Stimulated activated CD8-positive, alpha-beta memory T cell treated with anti-CD3 and anti-CD28 coated beads, Interleukin-7, amount 100 ng/mL, for 4 hours (primary cell): ENCODE results near the gene EZR.
"Not testable (repeated sequence)": the region's sequence is repeated elsewhere in the genome, so short reads cannot be mapped to it uniquely, and the experiment has no call there.

Source experiments
- DNase-seq, 2 donors: peaks; one replicate each; pipeline ENCODE4 v3.0.0-alpha.2; 2020; ENCODE audit warnings: low read depth in 2 of 2

The EZR gene

DNA sequence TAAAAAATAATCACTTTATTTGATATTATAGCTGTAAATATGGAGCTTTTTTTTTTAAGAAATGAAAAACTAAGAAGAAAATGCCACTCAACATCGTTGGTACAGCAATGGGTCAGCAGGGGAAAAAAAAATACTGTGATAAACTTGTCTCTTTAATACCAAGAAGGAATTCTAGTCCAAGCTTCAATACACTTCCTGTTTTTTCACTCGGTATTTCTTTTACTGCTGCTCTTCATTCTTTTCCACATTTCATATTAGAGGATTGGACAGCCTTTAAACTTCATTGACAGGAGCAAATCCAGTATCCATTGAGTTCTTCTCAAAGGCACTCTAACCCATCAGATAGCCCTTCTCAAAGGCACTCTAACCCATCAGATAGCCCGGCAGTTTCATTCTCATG, 22.2 kb upstream of the EZR start:
- no peak for DNase-seq

DNA sequence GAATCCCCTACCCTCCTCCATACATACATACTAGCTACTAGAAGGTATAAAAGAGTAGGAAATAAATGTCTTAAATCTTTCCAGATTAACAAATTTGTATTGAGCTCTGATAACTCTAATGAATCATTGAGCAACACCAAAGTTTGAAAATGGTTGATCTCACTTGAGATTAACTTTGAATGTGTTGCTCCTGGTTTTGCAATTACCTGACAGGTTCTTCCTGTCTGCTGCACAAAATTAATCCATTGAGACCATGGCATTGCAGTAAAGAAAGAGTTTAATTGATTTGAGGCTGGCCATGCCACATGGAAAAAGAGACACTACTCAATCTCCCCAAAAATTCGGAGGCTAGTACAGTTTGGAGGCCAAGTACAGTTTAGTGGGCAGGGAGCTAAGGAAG, 21.3 kb upstream of the EZR start:
- DNase-seq = no peak

DNA sequence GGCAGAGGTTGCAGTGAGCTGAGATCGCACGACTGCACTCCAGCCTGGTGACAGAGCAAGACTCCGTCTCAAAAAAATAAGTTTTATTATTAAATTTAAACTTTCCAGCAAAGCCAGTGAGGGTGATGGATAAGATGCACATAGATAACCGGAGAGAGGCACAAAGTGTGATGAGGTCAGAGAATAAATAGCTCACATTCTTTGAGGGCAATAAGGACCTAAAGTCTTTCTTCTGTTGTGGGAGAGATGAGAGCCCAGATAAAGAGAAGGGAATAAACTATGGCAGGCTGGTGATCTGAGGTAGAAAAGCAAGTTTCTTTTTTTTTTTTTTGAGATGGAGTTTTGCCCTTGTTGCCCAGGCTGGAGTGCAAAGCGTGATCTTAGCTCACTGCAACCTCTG, 20.6 kb upstream of the EZR start:
- no peak for DNase-seq

DNA sequence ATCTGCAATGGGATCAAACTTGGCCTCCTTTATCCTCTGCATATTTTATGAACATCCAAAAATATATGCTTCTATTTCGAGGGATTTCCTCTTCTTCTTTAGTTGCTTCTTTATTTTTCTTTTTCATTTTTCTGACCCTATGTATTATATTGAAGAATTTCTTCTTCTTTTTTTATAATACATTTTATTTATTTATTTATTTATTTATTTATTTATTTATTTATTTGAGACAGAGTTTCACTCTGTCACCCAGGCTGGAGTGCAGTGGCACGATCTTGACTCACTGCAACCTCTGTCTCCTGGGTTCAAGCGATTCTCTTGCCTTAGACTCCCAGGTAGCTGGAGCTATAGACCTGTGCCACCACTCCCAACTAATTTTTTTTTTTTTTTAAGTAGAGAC, 19.6 kb upstream of the EZR start:
- not testable (repeated sequence) for DNase-seq

DNA sequence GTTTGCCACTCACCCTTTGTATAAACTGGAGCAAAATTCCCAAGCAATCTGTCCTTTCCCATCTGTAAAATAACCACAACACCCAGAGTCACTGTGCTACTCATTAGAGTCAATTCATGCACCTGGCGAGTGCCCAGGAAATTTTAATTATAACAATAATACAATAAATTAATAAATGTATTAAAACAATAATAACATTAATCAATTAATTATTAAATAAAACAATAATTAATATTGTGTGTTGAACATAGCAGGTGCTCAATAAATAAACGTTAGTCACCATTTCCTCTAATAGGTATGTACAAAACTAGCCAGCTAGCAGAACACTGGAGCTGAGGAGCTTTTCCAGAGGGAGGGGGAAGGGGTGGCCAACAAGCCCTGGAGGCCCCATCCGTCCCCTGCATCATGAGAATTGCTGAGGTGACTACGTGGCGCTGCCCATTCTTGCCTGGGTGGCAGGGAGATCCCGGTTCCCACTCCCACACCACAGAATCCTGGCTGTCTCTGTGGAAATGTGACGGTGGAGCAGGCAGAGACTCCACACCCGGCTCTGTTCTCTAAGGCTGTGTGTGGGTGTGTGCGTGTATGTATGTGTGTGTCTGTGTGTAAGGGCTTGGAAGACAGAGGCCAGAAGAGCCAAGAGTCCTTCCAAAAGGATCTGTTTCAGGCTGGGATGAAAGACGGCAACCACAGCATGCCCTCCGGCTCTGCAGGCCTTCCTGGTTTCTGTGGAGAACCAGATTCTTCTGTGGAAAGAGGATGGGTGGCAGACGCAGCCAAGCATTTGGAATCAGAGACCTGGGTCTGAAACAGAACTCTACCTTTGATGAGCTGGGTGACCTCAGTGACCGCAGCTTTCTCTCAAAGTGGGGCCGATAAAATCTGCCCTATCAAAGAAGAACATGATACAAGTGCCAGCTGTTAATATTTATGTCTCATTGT, 18.8 kb upstream of the EZR start:
- no peak for DNase-seq

DNA sequence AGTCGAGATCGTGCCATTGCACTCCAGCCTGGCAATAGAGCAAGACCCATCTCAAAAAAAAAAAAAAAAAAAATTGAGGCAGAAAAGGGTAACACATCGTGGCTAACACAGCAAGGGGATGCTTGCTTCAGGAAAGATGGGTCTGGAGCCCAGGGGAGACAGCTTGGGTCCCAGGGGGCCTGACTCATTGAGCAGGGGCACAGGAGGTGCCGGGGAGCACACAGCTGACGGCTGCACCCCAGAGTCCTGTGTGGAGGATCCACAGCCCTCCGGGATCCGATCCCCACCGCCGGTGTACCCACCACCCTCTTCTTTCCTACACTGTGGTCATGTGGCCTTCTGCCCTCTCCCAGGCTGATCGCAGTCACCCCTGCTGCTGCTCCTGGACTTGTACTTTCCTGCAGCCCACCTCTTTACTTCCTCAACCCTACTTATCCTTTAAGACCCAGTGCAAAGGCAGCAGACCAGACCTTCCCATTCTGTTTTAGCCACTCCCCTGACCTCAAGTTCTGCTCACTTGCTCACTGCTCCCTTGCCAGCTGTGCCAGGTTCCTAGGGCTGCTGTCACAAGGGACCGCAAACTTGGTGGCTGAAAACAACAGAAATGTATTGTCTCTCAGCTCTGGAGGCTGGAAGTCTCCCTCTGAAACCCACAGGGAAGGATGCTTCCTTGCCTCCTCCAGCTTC, 17.6 kb upstream of the EZR start:
- no peak for DNase-seq

DNA sequence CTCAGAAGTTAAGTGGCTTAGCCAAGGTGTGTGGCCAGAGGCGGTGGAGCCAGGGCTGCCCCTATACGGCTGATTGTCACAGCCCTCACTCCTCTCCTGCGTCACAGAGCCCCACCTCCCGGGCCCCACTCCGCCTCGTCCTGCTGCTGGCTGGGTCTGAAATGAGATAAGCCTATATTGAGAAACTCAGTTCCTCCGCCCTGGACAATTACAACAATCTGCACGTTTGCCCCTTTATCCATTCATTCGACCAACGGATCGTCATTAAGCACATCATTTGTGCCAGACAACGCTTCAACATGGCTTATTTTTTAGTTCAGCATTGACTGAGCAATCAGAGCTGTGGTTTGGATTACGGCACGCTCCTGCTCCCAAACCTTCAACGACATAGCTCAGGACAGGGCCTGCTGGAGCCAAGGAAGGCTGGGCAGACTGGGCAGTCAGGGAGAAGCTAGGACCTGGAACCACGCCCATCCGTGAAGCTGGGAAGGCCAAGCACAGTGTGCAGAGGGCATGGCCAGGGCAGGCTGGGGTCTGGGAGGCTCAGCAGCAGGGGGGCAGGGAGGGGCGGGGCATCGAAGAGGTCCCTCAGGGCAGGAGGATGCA, 16.6 kb upstream of the EZR start:
- DNase-seq = no peak

DNA sequence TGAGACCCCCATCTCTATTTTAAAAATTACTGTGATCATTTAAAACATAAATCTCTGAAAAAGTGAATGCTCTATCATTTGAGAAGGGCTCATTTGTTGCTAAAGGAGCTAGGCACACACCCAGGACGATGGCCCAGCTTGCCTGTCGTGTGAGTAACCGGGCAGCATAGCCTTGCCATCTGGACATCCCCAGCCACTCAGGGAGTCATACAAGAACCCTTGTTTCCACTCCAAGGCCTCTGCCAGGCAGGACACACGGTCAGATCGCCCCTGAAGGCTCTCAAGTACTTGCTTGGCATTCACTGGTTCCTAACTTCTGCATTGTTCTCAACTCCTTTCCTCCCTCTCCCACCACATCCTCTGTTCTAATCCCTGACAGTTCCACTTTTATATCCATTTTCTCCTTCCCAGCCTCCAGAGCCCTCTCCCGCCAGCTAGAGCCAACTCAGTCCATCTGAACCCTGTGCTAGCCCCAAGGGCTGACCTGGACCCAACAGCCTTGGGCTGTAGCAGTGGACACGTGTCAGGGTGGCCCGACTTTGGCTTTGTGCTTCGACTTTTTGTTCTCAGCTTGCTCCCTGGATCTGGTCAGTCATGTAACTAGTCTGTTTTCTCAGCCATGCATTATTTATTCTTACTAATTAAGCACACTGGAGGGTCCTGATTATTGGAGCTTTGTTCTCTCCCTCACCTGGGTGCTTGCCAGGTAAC, 15.7 kb upstream of the EZR start:
- no peak for DNase-seq

DNA sequence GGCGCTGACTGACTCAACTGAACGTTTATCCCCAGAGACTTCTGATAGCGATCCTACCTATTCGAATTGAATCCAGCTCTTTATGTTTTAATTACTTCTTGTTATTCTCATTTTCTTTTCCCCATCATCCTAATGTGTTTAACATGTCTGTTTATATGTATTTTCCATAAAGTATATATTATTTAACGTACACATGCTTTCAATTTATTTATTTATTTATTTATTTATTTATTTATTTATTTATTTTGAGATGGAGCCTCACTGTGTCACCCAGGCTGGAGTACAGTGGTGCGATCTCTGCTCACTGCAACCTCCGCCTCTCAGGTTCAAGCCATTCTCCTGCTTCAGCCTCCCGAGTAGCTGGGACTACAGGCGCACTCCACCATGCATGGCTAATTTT, 13.6 kb upstream of the EZR start:
- not testable (repeated sequence) for DNase-seq

DNA sequence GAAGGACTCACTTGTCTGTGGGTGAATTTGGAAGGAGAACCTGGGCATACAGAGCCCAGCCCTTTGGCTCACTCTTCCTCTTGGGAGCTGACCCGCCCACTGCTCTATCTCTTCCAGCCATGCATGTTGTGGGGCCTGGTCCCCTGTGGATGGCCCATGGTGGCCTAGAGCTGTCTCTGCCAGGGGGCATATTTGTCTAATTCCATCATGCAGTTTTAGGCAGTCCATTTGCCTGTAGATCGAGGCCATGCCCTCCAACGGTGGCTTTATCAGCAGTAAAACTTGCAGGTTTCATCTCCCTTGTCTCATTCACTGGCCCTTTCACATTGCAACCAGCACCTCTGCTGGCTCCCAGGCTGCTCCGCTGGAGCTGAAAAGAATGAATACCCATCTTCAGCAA, 12.9 kb upstream of the EZR start:
- DNase-seq = no peak

DNA sequence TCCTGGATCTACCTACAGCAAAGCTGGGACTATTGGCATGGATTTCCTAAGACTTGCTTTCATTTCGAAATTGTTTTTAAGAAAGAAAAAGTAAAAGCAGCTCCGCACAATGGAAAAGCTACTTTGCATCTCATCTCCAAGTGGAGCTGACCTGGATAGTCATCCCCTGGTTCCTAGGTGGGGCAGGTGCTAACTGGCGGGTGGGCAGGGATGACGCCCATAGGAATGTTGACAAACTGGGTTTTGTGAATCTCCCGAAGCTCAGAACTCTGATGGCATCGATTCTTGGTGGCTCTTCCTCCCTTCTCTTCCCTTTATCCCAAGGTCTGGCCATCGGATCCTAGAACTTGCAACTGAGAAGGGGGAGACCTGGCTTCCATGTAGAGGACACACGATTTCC, 12.4 kb upstream of the EZR start:
- no peak for DNase-seq

DNA sequence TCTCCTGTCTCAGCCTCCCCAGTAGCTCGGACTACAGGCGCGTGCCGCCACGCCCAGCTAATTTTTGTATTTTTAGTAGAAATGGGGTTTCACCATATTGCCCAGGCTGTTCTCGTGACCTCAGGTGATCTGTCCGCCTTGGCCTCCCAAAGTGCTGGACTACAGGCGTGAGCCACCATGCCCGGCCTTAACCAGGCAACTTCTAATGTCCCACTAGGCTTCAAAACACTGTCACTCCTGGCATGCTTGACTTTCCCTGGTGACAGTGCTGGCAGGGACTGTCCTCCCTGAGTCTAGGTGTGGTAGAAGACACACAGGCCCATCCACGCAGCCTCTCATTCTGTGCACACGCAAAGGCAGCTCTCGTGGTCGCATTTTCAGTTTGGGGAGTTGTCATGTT, 11.6 kb upstream of the EZR start:
- no peak for DNase-seq

DNA sequence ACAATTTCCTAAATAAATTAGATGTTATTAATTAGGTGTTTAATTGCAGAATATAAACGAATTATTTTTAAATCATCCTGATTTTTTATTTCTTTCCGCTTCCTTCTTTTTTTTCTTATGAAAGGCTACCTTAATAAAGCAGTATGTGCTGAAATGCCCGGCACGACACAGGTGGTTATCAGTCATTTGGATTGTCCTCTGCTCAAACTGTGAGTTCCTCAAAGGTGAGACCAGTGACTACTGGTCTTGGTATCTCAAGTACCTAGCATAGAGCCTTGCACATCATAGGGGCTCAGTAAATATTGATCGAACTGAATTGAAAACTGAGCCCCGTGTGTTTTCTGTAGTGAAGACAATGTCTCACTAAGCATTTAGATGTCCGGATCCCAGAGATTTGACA, 9.6 kb upstream of the EZR start:
- DNase-seq = no peak

DNA sequence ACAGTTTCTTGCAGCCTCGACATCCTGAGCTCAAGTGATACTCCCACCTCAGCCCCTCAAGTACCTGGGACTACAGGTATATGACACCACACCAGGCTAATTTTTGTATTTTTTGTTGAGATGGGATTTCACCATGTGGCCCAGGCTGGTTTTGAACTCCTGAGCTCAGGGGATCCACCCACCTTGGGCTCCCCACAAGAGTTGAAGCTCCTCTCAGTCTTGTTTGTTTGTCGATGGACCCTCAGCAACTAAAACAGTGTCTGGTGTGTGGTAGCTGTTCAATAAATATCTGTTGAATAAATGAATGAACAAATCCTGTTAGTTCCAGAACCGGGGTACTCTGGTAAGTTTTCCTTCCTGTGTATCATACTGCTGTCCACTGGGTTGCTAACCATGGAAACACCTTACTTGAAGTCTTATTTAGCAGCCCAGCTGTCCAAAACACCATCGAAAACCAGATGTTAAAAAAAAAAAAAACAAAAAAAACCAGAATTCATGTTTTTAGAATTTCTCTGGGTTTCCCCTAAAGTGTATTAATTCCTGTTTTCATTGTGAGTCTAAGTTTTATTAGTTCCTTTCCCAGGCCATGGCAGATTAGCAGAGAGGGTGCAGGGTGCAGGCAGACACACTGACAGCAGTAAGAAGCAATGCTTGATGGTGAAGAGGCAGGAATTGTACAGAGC, 7.8 kb upstream of the EZR start:
- DNase-seq = no peak

DNA sequence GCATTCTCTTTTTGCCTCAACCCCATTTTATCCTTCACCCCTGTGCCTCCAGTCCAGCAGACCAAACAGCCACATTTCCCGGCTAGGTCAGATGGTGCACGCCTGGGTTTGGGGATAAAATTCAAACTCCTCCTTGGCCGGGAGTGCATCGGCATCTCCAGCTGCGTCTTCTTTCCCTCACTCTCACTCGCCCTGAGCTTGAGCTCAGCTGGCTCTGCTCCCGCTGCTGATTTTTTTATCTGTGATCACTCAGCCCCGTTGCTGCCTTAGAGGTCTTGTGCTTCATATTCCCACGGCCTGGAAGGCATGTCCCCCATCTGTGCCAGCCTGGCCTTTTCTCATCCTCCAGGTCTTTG, 6.8 kb upstream of the EZR start:
- no peak for DNase-seq

DNA sequence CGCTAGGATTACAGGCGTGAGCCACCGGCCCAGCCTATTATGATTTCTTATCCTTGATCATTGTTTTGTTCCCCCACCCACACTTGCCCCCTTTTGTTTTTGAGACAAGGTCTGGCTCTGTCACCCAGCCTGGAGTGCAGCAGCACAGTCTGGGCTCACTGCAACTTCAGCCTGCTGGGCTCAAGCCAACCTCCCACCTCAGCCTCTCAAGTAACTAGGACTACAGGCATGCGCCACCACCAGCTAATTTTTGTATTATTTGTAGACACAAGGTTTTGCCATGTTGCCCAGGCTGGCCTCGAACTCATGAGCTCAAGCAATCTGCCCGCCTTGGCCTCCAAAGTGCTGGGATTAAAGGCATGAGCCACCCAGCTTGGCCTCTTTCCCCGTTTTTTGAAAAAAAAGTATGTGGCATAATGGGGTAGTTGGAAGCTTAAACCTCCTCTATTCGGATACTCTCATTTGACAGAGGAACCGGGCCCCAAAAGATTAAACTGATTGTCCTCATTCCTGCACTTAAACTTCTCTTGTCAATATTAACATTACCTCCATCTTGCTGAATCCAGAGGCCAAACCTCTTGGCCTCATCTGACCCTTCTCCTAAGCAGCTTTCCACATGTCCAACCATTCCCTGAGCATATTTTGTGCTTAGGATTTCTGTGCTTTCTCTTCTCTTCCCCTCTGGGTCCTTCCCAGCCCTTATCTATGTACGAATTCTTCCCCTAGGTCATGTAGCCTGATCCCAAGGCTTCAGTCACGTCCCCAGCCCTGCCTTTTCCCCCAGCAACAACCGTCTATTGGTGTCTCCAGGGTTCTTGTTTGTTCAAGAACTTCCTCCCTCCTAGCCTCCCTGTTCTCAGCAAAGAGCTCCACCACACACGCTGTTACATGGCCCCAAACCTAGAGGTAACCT, 6.1 kb upstream of the EZR start:
- no peak for DNase-seq

DNA sequence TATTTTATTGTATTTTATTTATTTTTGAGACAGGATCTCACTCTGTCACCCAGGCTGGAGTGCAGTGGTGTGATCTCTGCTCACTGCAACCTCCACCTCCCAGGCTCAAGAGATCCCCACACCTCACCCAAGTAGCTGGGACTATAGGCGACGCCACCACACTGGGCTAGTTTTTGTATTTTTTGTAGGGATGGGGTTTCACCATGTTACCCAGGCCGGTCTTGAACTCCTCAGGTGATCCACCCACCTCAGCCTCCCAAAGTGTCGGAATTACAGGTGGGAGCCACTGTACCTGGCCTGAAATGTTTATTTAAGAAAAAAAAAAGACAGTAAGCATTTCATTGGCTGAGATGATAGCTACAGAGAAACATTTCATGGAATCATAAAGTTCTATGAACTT, 4.4 kb upstream of the EZR start:
- not testable (repeated sequence) for DNase-seq

DNA sequence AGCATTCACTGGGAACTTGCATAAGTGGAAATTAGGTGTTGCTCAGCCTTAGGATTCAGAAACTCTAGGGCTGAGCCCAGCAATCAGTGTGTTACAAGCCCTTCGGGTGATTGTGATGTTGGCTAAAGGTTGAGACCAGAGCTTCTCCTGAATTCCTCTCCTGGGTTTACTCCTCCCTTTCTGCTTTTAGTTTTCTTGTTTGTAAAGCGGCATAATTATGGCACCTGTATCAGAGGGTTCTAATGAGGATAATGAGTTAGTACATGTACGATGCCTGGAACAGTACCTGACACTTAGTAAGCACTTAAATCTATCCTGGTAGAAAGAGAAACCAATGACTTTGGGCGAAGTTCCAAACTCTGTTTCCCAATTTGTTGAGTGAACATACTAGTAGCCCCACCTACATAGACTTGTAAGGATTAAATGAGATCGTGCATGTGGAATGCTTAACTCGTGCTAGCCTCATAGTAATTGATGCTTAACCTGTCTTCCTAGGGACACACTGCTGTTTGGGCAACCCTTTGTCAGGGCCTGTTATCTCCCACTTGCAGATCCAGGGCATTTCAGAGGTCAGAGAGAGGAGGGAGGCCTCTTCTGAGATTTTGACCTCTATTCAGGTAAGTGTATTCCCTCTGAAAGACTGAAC, 932 bp upstream of the EZR start:
- DNase-seq = no peak

DNA sequence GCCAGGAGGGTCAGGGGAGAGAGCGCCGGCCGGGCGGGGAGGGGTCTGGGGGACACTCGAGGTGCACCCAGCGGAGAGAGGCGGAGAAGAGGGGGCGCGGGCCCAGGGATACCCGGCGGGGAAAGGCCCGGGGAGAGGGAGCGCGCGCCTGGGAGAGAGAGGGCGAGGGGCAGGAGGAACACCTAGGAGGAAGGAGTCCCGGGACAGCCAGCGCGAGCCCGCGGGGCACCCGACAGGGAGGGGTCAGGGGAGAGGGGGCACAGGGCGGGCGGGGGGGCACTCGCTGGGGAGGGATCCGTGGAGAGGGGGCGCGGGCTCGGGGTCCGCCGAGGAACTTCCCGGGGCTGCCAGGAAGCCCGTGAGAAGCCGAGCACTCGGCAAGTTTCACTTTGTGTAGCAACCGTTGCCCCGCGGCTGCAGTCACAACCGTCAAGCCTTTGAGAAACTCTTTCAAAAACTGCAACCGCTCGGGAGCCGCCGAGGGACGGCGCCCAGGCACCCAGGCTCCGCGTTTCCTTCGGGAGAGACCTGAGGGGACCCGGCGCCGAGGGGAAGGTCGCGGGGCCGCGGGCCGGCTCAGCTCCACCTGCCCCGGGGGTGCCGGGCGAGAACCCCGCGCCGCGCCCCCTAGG, 471 bp downstream of the EZR start:
- peak in 1 of 2 donors; percentile 60 for DNase-seq
